ENCODE measurements around the gene CHD6. TPM values are rescaled to one million over a fixed set of nuclear protein-coding genes. Genes with fewer than 3 reads are reported as not detected.

CHD6 gene
- polyA plus RNA-seq, 1 experiment: 16.4 TPM

DNA sequence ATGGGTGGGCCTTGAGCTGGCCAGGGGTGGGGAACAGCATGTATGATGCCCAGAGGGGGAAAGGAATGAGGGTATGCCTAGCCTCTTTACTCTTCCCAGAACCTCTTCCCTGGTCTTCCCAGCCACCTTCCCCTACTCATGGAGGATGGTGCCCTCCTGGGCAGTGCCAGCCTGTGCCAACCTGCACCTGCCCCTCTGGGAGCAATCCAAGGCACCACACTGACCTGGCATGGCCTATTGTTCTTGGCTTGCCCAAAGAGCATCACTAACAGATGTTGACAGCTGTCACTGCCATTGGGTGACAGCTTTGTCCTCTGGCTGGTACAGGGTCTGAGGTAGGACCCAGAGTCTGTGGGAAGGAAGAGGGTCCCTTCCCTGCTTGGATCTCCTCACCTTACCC, 264.6 kb downstream of the CHD6 start:
- no peak for DNase-seq (ENCODE audit: low read depth)
- no peak overlapping the region for H3K4me3 ChIP-seq (ENCODE audit: low read depth, low read length)
- H3K36me3 ChIP-seq (ENCODE audit: control insufficient read depth, insufficient read depth, low read length): peaks cover 42% of the 10 kb centered on the region
- CTCF ChIA-PET: interaction anchor here (0.9 to 2.3 kb wide), 2 partner anchors 14 to 58 kb away, joined by 3 to 6 read pairs; partner anchors contain the start of gene LPIN3
- TF ChIP-seq, protein P1, sequence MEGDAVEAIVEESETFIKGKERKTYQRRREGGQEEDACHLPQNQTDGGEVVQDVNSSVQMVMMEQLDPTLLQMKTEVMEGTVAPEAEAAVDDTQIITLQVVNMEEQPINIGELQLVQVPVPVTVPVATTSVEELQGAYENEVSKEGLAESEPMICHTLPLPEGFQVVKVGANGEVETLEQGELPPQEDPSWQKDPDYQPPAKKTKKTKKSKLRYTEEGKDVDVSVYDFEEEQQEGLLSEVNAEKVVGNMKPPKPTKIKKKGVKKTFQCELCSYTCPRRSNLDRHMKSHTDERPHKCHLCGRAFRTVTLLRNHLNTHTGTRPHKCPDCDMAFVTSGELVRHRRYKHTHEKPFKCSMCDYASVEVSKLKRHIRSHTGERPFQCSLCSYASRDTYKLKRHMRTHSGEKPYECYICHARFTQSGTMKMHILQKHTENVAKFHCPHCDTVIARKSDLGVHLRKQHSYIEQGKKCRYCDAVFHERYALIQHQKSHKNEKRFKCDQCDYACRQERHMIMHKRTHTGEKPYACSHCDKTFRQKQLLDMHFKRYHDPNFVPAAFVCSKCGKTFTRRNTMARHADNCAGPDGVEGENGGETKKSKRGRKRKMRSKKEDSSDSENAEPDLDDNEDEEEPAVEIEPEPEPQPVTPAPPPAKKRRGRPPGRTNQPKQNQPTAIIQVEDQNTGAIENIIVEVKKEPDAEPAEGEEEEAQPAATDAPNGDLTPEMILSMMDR (IDR thresholded peaks at IDR 0.05; ENCODE audit: insufficient read depth, low read depth, low read length): no peak
- POLR2A ChIA-PET: no interaction called here
- H3K27me3 ChIP-seq (ENCODE audit: control insufficient read depth, insufficient read depth, low read length): no peaks in the 10 kb centered on the region

DNA sequence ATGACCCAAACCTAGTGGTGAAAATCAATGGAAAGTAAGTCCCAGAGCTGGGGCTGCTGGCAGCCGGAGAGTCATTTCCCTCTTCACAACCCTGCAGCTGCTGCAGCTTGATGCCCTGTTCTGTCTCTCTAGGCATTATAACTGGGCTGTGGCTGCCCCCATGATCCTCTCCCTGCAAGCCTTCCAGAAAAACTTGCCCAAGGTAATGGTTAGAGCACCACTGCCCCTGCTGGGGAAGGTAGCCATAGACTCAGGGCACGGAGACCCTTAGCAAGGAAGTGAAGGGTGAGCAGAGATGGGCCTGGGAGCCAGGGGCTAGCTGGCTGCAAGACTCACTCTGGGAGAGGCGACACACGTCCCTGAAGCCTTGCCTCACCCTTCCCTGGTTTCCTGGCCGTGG, 265.5 kb downstream of the CHD6 start:
- ChIA-PET POLR2A (no interaction called here), CTCF (interaction anchor here (0.9 to 2.3 kb wide), 2 partner anchors 13 to 58 kb away, joined by 3 to 6 read pairs; partner anchors contain the start of gene LPIN3)
- TF ChIP-seq, protein P1 (IDR thresholded peaks at IDR 0.05; ENCODE audit: insufficient read depth, low read depth, low read length): no peak
- H3K4me3 ChIP-seq (ENCODE audit: low read depth, low read length): no peak overlapping the region
- no peak for DNase-seq (ENCODE audit: low read depth)
- no peaks in the 10 kb centered on the region for H3K27me3 ChIP-seq (ENCODE audit: control insufficient read depth, insufficient read depth, low read length)
- peaks cover 34% of the 10 kb centered on the region for H3K36me3 ChIP-seq (ENCODE audit: control insufficient read depth, insufficient read depth, low read length)

DNA sequence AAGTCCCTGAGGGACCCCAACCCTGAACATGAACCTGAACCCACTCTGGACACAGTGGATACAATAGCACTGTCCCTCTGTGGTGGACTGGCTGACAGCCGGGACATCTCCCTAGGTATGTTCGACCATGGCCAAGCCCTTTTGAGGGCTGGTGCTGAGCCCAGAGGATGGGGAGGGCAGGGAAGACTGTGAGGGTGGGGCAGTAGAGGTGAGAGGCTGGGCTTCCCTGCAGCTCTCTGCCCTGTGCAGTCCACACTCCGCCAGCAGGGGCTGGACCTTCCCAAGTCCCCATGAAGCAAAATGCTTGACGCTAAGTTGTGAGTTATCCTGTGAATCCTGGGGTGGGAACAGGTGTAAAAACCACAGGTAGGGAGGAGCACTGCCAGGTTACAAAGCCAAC, 266.1 kb downstream of the CHD6 start:
- Histone ChIP-seq H3K36me3 (ENCODE audit: control insufficient read depth, insufficient read depth, low read length) (peaks cover 29% of the 10 kb centered on the region), H3K27me3 (ENCODE audit: control insufficient read depth, insufficient read depth, low read length) (no peaks in the 10 kb centered on the region), H3K4me3 (ENCODE audit: low read depth, low read length) (no peak overlapping the region)
- ChIA-PET CTCF (interaction anchor here (2.3 kb wide), 1 partner anchor 12 kb away, joined by 6 read pairs; the partner anchor contains the start of gene LPIN3), POLR2A (no interaction called here)
- TF ChIP-seq, protein P1 (IDR thresholded peaks at IDR 0.05; ENCODE audit: insufficient read depth, low read depth, low read length): peak; percentile 22; the same call in 1 of the 2 replicates
- no peak for DNase-seq (ENCODE audit: low read depth)

All from BJ (cell line).